Stimulated activated CD4-positive, alpha-beta T cell treated with anti-CD3 and anti-CD28 coated beads, Interleukin-1b, Interleukin-23, amount 100 ng/mL, for 24 hours (primary cell): ENCODE data around the gene ANK3.

ENCODE experiments used
- DNase-seq, 4 experiments: peaks; one replicate each; pipeline ENCODE4 v3.0.0-alpha.2; 2020; ENCODE audit warnings: low read depth in 4 of 4, low spot score in 1 of 4

ANK3 gene

DNA sequence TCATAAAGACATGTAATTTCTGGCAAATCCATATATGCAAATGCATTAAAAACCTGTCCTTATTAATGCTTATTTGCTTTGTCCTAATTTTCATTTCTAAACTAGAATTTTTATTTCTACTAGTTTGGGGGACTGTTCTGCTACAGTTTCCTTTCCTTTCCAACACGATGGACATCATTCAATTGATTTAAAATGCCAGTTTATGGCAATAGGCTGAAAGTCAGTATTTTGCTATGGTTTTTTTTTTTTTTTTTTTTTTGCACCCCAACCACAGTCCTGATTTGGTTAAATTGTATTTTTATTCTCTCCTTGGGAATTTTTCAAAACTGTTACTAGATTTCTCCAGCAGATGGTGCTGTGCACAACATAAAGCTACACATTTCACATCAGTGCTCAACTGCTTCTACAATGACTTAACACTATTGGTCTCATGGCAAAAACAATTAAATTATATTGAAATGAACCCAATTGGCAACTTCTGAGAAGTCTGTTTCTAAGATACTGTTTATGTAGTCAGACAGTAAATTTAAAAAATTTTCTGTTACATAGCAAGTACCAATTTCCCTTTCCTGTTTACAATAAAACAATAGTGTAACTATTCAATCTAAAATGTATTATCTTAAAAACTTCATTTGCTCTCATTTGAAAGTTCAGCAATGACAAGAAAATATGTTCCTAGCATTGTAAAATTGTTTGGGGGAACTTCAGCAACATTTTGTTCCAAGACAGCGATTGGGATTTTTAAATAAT is 289.5 kb downstream of the ANK3 start:
- DNase-seq, result no peak

DNA sequence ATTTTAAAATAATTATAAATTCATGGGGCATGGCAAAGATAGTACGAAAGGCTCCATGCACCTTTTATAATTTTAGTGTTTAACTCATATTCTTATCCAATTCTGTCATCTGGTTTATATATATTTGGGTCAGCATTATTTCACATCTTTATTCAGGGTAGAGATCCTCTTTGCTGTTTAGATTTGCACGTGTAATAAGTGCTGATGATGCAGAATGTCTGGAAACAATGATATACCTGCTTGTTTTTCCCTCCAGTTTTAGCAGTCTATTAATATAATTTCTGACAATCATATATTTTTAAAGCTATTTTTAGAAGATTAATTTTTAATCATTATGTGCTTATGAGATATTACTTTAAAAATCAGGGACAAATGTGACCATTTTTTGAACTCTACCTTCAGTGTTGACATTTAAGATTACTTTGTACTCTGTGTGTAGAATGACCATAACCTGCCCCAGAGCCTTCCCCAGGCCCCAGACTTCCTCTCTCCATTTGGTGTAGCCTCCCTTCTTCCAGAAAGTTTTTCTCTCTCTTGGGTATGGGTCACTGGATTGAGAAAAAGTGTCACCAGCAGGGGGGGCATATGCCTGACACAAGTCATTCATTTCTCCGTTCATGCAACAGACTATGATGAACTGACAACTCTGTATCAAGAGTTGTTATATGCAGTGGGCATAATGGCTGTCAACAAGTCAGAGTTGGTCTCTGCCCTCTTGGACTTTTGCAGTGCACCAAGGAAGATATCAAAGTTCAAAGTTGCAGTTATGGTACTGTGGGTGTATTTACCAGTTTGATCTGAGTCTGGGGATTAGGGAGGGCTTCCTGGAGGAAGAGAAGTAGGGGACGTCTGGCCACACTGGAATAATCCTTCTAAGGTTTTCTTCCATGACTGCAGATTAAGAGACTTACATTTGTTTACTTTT is 290.7 kb downstream of the ANK3 start:
- DNase-seq, result no peak

DNA sequence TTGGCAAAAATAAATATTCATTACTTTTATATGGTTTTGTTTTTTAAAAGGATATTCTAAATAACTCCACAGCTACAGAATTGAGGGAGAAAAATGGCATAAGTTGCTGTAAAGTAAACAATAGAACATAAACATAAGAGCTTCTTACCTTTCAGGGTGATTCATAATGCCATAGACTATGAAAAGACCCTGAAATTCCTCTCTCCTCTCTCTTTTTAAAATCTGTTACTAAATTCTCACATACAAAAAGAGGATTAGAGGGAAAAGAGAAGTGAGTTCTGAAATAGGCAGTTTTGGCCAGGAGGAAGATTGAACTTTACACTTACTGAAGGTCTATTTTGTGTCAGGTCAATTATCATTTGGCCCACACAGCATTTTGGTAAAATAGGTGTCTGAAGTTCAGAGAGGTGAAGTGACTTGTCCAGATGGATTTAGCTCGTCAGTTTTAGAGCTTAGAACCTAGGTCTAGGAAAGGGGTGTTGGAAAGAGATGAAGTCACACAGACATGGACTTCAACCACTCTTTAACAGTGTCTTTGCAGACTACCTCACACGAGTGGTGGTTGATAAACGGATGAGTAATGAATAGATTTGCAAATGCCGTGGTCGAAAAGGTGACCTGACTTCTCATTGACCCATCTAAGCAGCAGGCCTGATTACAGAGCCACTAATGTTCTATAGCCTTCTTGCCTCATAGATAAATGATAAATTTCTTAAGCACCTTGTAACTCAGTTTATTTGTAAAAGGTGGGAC is 292.7 kb downstream of the ANK3 start:
- DNase-seq, result no peak

DNA sequence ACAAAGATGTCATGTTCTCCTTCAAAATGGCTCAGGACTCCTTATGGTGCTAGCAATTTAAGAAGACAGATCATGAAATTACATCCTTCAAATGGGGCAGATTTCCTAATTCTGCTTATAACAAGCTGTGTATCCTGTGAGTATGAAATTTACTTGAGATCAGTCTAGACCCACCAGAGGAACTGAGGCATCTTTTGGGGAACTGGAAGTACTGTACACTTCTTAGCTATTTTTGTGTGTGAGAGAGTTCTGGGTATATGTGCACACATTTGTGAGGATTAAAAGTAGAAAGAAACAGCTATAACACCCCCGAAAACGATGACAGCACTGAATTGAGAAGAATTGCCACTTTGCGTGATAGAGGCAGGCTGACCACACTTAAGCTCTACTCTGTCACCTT is 296.4 kb downstream of the ANK3 start:
- DNase-seq, result no peak

DNA sequence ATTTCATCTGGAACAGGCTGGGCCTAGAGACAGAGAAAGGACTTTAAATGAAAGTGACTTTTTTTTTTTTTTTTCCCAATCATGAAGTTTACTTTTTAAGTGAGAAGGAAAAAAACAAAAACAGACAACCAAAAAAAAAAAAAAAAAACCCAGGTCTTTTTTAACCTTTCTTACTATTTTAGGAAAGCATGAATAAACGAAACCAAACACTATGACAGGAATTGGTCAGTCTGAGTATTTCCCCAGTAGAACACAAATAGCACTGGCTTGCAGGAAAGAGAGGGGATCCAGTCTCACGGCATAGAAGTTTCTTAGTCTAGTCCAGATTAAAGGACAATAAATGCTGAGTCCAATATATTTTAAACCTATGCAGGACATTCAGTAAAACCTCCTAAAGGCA is 302.8 kb downstream of the ANK3 start:
- no peak for DNase-seq

DNA sequence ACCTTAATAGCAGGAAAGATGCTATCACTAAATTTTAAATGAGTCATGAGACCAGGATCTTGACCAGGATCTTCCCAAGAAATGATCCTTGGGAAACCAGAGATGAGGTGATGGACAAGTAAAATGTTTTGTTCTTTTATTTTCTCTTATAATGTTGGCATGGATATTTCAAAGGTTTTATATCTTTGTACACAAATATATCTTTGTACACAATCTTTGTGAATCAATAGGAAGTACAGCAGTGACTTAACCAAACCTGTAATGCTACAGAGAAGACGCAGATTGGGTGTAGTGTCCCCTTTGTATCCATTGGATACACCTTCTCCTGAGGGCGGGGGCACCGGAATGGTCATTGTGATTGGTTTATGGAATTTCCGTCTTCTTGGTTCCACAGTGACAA is 303.3 kb downstream of the ANK3 start:
- DNase-seq, result no peak

DNA sequence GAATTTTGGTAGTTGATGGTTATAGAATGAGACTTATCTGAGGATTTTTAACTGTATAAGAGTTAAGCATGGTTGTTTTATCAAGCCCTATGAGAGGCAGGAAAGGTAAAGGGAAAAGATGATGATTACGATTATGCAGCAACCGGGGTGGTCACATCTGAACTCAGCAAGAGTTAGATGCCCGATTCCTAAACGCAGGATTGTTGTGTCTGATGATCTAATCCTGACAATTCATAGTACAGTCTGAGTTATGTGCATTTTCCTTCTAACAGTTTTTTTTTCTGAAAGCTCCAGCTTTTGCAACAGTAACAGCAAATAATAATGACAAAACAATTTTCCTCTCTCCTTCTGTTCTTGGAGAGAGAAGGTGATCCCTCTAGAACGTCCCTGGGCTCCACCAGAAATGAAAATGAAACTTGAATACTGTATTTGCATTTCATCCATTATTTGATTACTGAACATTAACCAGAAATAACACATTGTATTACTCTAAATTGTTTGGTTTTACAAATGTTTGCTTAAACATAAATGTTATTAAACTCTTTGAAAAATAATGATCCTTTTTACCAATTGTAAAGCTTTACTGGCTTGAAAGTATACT is 306.8 kb downstream of the ANK3 start:
- DNase-seq, result no peak

DNA sequence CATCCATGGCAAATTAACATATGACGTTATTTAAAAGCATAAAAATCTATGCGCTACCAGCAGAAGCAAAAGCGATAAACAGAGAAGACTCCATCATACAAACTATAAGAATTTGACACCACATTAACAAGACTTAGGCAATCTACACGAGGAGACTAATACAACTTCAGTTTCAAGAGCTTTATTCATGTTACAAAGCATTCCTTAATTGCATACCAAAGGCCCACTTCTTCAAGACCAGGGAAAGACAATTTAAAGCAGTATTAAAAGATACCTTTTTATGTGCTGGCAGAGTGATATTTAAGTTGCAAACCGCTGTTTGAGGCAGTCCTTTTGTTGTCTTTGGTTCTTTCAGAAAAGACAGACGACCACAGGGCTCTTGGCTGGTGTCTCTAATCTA is 307.3 kb downstream of the ANK3 start:
- no peak for DNase-seq

DNA sequence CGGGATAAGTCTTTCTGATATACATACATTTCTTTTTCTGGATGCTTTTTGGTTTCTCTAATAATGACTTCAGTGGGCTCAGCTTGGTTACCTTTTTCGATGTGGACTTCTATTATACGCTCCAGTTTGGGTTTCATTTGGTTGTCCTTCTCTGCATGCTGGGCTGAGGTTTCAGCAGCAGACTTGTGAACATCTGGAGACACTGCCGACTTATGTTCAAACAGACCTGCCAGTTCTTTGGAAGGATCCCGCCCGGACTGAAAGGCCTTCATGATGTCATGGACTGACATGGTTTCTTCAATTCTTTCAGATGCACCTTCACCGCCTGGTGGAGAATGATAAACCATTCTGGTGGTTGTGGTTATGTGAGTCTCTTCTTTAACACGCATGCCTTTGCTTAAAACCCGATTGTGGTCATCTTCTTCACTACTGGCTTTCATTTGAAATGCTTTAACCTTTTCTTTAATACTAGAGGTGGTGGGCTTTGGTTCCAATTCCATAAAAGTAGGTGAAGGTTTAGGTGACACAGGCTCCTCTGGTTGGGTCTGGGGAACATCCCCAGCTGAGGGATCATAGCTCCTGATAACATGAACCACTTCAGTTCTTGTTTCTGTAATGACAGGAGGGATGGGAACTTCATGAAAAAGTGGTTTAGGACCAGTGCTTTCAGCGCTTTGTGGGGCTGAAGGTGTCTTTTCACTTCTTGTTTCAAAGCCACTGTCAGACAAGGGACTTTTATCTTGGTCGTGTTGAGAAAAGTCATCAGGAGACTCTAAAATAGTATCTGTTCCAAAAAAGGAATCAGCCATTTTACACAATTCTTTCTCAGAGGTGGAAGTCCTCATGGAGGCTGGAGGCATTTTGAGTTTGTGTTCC is 315.7 kb downstream of the ANK3 start:
- no peak for DNase-seq

DNA sequence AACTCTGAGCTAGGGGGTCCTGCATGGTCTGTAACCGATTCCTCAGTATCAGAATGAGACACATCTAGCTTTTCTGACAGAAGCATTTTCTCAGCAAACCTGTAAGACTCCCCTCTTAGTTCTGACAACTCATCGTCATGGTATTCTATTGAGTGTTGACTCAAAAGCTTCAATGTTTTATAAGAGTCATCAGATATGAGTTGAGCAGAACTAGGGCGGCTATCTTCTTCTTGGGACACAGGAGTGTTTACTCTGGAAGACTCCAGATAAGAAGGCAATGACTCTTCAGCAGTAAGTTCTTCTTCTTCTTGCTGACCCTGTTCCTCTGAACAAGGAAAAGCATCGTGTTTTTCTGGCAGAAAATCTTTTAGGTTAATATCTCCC is 316.3 kb downstream of the ANK3 start:
- no peak for DNase-seq

DNA sequence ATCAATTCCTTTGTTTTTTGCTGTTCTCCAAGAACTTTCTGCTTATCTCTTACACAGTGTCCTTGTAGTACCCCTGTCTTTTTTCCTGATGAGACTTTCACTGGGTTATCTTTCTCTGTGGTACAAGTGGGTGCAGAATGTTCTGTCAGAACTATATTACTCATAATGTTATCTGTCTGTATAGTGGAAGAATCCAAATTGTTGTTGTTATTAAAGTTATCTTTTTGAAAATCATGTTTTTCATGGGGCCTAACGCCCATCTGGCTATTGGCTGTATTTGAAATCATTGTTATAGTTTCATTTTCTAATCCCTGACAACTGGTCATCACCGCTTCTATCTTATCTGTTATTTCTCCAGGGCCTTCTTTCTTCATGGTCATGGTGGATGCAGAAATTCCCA is 320.4 kb downstream of the ANK3 start:
- DNase-seq, result no peak

DNA sequence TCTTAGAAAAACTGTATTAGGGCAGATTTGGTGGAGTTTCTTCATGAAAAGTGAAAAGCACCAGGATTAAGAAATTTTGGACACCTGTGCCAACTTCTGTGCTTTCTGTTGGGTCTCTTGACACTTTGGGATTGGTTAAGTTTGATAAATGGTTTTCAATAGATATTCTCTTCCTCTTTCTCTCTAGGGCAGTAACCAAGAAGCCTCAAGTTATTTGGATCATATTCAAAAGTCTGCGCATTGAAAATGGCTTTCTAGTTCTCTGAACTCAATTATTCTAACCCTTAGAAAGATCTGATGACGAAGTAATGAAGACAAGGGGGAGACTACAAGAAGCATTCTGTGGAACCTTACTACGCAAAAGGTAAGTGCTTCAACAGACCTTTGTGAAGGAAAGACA is 339.3 kb downstream of the ANK3 start:
- no peak for DNase-seq

DNA sequence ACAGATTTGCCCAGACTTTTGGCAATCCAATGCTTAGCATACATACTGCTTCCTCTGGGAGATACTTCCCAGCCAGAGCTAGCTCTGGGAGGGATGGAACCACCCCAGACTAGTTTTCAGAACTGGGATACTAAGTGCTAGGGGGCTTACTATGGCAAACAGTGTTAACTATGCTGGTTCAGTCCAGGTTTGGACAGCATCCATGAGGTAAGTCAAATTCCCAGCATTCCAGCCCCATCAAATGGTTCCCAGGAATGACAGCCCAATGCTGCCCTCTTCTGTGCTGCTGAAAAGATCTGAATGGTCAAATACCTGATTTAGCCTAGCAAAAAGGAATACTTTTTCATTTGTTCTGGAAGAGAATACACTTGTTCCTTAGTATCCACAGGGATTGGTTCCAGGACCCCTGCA is 341.6 kb downstream of the ANK3 start:
- DNase-seq, result no peak

DNA sequence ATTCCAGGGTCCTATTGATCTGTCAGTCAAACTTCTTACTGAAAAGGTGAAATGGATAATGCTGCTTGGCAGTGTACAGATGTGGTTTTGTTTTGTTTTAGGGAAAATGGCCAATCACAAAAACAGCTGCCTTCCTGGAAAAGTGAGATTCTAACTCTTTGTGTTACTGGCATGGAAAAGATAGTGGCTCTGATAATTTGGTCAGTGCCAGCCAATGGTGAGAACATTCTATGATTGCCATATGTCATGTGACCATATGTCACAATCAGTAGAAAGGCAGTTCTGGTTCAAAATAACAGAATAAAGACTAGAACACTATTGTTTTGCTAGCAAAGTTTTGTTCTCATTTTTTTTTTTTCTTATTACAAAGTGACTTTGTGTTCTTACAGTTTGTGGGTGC is 344.1 kb downstream of the ANK3 start:
- DNase-seq, result no peak

DNA sequence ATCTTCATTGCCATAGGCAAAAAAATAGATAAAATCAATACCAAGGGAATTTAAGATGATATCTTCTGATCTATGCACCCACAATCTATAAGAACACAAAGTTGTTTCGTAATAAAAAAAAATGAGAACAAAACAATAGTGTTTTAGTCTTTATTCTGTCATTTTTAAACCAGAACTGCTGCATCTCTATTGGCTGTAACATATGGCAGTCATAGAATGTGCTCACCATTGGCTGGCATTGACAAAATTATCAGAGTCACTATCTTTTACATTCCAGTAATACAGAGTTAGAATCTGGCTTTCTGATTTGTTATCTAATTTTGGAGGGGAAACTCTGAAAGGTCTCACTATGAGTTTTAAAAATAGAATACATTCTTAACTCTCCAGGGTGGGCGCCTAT is 344.7 kb downstream of the ANK3 start:
- DNase-seq, result no peak

DNA sequence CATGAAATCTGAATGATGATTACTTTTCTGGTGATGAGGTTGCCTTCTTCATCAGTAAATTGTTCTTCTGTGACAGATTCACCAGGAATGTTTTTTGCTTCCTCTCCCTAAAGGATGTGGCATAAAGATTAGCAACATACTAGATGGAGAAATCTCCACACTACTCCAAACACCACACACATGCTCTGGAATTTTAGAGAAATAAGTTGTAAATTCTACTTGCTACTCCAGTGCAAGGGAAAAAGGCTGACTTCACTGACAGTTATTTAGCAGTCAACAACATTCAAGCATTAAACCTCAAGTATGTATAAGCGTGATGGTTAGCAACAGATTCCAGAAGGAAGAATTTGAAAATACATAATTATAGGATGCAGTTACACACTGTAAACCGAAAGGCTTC is 345.4 kb downstream of the ANK3 start:
- DNase-seq, result no peak

DNA sequence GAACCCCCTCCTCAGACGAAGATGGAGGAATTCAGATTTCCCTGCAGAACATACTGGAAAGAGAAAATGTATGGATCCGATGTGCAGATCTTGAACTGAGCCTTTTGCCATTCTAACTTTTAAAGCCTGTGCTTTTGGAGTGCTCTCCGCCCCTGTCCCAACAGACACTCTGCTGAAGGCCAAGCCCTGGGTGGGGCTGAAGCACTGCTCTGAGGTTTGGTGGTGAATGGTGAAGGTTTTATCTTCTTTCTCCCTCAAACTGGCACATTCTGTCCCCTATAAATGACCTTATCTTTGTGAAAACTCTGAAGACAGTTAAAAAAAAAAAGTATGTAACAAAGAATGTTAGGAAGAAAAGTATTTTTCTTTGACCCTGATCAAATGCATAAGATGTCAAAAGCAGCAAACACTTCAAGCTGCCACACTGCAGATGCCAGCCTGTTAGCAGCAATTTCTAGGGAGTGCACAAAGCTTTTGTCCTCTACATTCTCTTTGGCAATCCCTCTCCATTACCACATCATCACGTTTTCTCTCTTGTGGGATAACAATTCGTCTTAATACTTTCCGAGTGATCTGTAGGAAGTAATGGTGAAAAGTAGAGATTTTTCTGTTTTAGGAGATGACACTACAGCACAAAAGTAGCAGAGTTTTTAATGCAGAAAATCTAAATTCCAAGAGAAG is 346.0 kb downstream of the ANK3 start:
- no peak for DNase-seq

DNA sequence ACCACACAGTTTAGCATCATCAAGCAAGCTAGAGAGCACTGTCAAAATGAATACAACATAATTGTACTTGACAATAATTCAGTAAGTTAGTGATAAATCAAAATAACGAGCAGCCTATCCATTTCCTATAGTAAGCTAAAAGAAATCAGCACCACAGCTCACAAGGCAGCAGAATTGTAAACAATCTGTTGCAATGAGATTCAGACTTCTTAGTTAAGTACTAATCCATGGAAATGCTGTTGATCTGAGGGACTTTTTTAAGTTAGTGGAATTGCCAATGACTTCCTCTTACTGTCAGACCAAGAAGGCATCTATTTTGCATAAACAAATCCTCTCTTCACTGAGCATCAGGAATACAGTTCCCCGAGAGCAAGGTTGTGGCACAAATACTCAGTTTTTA is 346.8 kb downstream of the ANK3 start:
- no peak for DNase-seq

DNA sequence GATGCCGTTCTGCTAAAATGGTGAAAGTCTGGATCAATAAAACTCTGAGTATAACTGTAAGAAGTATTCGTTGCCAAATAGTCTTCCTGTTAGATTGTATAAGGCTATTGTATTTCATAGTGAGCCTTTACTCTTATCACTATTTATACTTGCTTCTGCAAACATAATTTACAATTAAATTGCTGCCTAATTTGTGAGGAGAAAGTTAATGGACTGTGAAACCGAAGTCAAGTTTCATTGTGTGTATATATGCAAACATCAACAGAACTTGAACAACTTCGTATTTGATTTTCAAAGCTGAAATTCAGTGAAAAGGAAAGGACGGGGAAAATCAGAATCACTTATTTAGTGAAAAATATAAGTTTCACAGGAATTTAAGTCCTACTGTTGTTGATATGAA is 347.4 kb downstream of the ANK3 start:
- DNase-seq, result no peak
